Stimulated activated CD4-positive, alpha-beta T cell treated with anti-CD3 and anti-CD28 coated beads, Interleukin-4, amount 100 ng/mL, for 24 hours (primary cell): ENCODE results near the gene ANK3.

ENCODE experiments used
- DNase-seq: peaks from one replicate; pipeline ENCODE4 v3.0.0-alpha.2; 2020

The ANK3 gene

GRCh38 chr10:60389413-60390025 is at the start of gene ANK3:
ANK3 (minus strand) TSS chr10:60389875; CDS start chr10:60389538, 337 bp downstream.
- no peak for DNase-seq

- DNase-seq: no peak
Measured at GRCh38 chr10:60434418-60435046, 44.9 kb upstream of the ANK3 start.

GRCh38 chr10:60433684-60434083 is 44.0 kb upstream of the ANK3 start:
- no peak for DNase-seq

- DNase-seq: no peak
Measured at GRCh38 chr10:60430836-60431597, 41.3 kb upstream of the ANK3 start.

- DNase-seq: no peak
Measured at GRCh38 chr10:60430017-60430416, 40.3 kb upstream of the ANK3 start.

- no peak for DNase-seq
Measured at GRCh38 chr10:60429084-60429849, 39.6 kb upstream of the ANK3 start.

GRCh38 chr10:60428387-60428737 is 38.7 kb upstream of the ANK3 start:
- DNase-seq: no peak

- DNase-seq: no peak
Measured at GRCh38 chr10:60427709-60428386, 38.2 kb upstream of the ANK3 start.

- no peak for DNase-seq
Measured at GRCh38 chr10:60427148-60427547, 37.5 kb upstream of the ANK3 start.

- DNase-seq: no peak
Measured at GRCh38 chr10:60426425-60426824, 36.8 kb upstream of the ANK3 start.

GRCh38 chr10:60425392-60426110 is 35.9 kb upstream of the ANK3 start:
- DNase-seq: no peak

- DNase-seq: no peak
Measured at GRCh38 chr10:60424971-60425370, 35.3 kb upstream of the ANK3 start.

GRCh38 chr10:60423920-60424319 is 34.2 kb upstream of the ANK3 start:
- no peak for DNase-seq

- no peak for DNase-seq
Measured at GRCh38 chr10:60422809-60423208, 33.1 kb upstream of the ANK3 start.

- no peak for DNase-seq
Measured at GRCh38 chr10:60420991-60421894, 31.6 kb upstream of the ANK3 start.

- DNase-seq: no peak
Measured at GRCh38 chr10:60419249-60419648, 29.6 kb upstream of the ANK3 start.

- no peak for DNase-seq
Measured at GRCh38 chr10:60417901-60418300, 28.2 kb upstream of the ANK3 start.

- DNase-seq: no peak
Measured at GRCh38 chr10:60417024-60417423, 27.3 kb upstream of the ANK3 start.

GRCh38 chr10:60414877-60415585 is 25.4 kb upstream of the ANK3 start:
- no peak for DNase-seq

- no peak for DNase-seq
Measured at GRCh38 chr10:60414111-60414510, 24.4 kb upstream of the ANK3 start.
